ENCODE results near the gene OLA1. TPM values are rescaled to one million over a fixed set of nuclear protein-coding genes. Genes with fewer than 3 reads are reported as not detected.

The OLA1 gene
- total and polyA plus RNA-seq, 2 of the 4 experiments (the other 2 are of a cell fraction) = 54.7 to 71.2 TPM

DNA sequence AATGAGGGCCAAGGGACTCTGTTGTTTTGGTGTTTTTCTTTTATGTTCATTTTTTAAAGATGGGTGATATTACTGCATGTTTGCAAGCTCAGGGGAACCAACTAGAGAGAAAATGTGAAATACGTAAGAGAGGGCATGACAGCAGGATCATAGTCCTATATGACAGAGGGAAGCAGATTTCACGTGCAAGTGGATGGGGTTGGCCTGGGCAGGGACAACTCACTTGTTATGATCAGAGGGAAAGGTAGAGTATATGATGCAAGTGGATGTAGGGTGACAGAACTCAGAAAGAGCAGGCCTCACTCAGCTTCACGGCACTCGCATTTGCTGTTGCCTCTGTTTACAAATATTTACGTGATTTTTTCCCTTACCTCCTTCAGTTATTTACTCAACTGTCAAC, 67.0 kb downstream of the OLA1 start:
- no peak overlapping the region for H3K14ac ChIP-seq (replicated peaks; ENCODE audit: low read depth, low read length)
- H4K20me1 ChIP-seq (ENCODE audit: insufficient read depth, low read length) = no peaks in the 10 kb centered on the region; the same call in 1 of the 2 replicates
- H3K9me3 ChIP-seq (ENCODE audit: control insufficient read depth, insufficient read depth, low read length) = no peaks in the 10 kb centered on the region
- H3K79me1 ChIP-seq (ENCODE audit: low read depth in 1 of 2, low read length in 2 of 2) = peaks cover 19 to 34% of the 10 kb centered on the region in 2 experiments
- H3K4ac ChIP-seq (ENCODE audit: low read depth, low read length) = no peak overlapping the region
- TF ChIP-seq NFE2L2 (IDR thresholded peaks at IDR 0.05; ENCODE audit: low read depth, low read length) (no peak), CTCF (conservative IDR thresholded peaks at IDR 0.05; ENCODE audit: low read depth, low read length) (no peak), RAD21 (IDR thresholded peaks at IDR 0.05; ENCODE audit: low read length) (no peak), POLR2A (IDR thresholded peaks at IDR 0.05; ENCODE audit: low read depth, low read length) (no peak)
- H2AK9ac ChIP-seq (replicated peaks; ENCODE audit: low read depth, low read length, poor library complexity) = no peak overlapping the region
- no peaks in the 10 kb centered on the region for H3K36me3 ChIP-seq (ENCODE audit: control insufficient read depth, insufficient read depth, low read length)
- no peak overlapping the region for H3K27ac ChIP-seq (ENCODE audit: insufficient read depth, low read length)
- no peak overlapping the region for H2BK120ac ChIP-seq (ENCODE audit: low read depth, low read length)
- ChIA-PET CTCF (no interaction called here), POLR2A (ENCODE audit: unreplicated experiment) (no interaction called here)
- no peak for ATAC-seq (ENCODE audit: low read depth)
- H3K18ac ChIP-seq (ENCODE audit: low read depth, low read length) = no peak overlapping the region
- H2BK20ac ChIP-seq (ENCODE audit: low read depth, low read length) = no peak overlapping the region
- no peak overlapping the region for H4K8ac ChIP-seq (ENCODE audit: low read depth in 2 of 2, low read length in 2 of 2)
- in situ Hi-C loops (cut with MboI; ENCODE audit: low sequenced_read_pairs) (no loop called here), intact Hi-C loops (cut with micrococcal nuclease) (no loop called here), dilution Hi-C loops (cut with HindIII; ENCODE audit: low sequenced_read_pairs, unreplicated experiment) (no loop called here)
- no peaks in the 10 kb centered on the region; the same call in 1 of the 2 replicates for H3K9me1 ChIP-seq (ENCODE audit: insufficient read depth, low read length)
- BruUV-seq (replicated peaks) = no TSS peak
- no peak overlapping the region for H3K56ac ChIP-seq (ENCODE audit: extremely low read depth, insufficient read depth, low read length)
- H4K5ac ChIP-seq (ENCODE audit: low read depth, low read length) = no peak overlapping the region
- no peak overlapping the region for H3K9ac ChIP-seq (ENCODE audit: low read depth, low read length)
- no peak overlapping the region for H4K91ac ChIP-seq (ENCODE audit: insufficient read depth, low read depth, low read length)
- H2BK5ac ChIP-seq (ENCODE audit: low read depth, low read length, poor library complexity, severe bottlenecking) = no peak overlapping the region
- H2BK15ac ChIP-seq (ENCODE audit: low read depth, low read length) = no peak overlapping the region
- no peak for DNase-seq
- no peak overlapping the region for H3K23ac ChIP-seq (ENCODE audit: low read depth, low read length)
- no peaks in the 10 kb centered on the region for H3K27me3 ChIP-seq (ENCODE audit: control insufficient read depth, insufficient read depth, low read length)
- no peak overlapping the region for H3K4me2 ChIP-seq (ENCODE audit: low read depth, low read length)
- 70% methylated on average over 4 of the region's 5 CpGs; no CpG with 5 or more reads in 1 of the 2 experiments for whole genome bisulfite sequencing, 2 experiments (ENCODE audit: extremely low coverage in 2 of 2, insufficient read length in 1 of 2)
- no peak overlapping the region for H3K4me3 ChIP-seq (ENCODE audit: insufficient read depth, low read depth, low read length)
- H2AK5ac ChIP-seq (ENCODE audit: low read depth, low read length) = no peak overlapping the region
- H2AFZ ChIP-seq (replicated peaks; ENCODE audit: low read length, poor library complexity) = no peak overlapping the region
- H3K4me1 ChIP-seq (ENCODE audit: control insufficient read depth, insufficient read depth, low read length) = peaks cover 2% of the 10 kb centered on the region; the same call in 1 of the 2 replicates

All from IMR-90 (cell line).